BE2C (cell line): ENCODE results near the gene LOC128125822.

Experiments
- DNase-seq: peaks from one replicate; pipeline ENCODE4 v3.0.0-alpha.2; 2020
- H3K27me3 ChIP-seq: fragments of 250-450 bp; sonication (Bioruptor Pico); 2 replicates; pipeline ENCODE4 v1.5.1; 2020; ENCODE audit warnings: mild to moderate bottlenecking
- H3K36me3 ChIP-seq: fragments of 250-450 bp; sonication (Bioruptor Pico); 2 replicates; pipeline ENCODE4 v1.5.1; 2020; ENCODE audit warnings: mild to moderate bottlenecking
- H3K4me1 ChIP-seq: fragments of 250-450 bp; sonication (Bioruptor Pico); 2 replicates; pipeline ENCODE4 v1.5.1; 2020
- H3K4me3 ChIP-seq: 2 replicates; pipeline ENCODE4 v1.5.1; 2011; ENCODE audit warnings: low read depth, low read length
- H3K9me3 ChIP-seq: fragments of 250-450 bp; sonication (Bioruptor Pico); 2 replicates; pipeline ENCODE4 v1.5.1; 2020
- CTCF ChIP-seq: IDR thresholded peaks from 2 replicates; pipeline ENCODE4 v1.5.1; 2012; ENCODE audit warnings: mild to moderate bottlenecking, low read depth, low read length

Gene LOC128125822

GRCh38 chr6:63549076-63549475 lies 23.2 kb upstream of the LOC128125822 start:
- Histone ChIP-seq H3K4me1 (no peaks in the 10 kb centered on the region), H3K36me3 (no peaks in the 10 kb centered on the region), H3K27me3 (no peaks in the 10 kb centered on the region), H3K4me3 (no peak overlapping the region), H3K9me3 (no peaks in the 10 kb centered on the region)
- DNase-seq, result no peak
- no peak for TF ChIP-seq CTCF

GRCh38 chr6:63553208-63553607 lies 19.1 kb upstream of the LOC128125822 start:
- H3K9me3 ChIP-seq, result no peaks in the 10 kb centered on the region
- no peak for DNase-seq

GRCh38 chr6:63553900-63554299 lies 18.4 kb upstream of the LOC128125822 start:
- Histone ChIP-seq H3K4me3 (no peak overlapping the region), H3K4me1 (no peaks in the 10 kb centered on the region), H3K36me3 (no peaks in the 10 kb centered on the region), H3K9me3 (no peaks in the 10 kb centered on the region), H3K27me3 (no peaks in the 10 kb centered on the region; the same call in 1 of the 2 replicates)
- no peak for DNase-seq
- no peak for TF ChIP-seq CTCF

More at GRCh38 chr6:63553208-63553607, 19.1 kb upstream of the LOC128125822 start:
- Histone ChIP-seq H3K27me3 (no peaks in the 10 kb centered on the region; the same call in 1 of the 2 replicates), H3K36me3 (no peaks in the 10 kb centered on the region), H3K4me3 (no peak overlapping the region), H3K4me1 (no peaks in the 10 kb centered on the region)
- TF ChIP-seq CTCF, result no peak

- DNase-seq, result no peak
- Histone ChIP-seq H3K9me3 (no peaks in the 10 kb centered on the region), H3K36me3 (no peaks in the 10 kb centered on the region), H3K27me3 (no peaks in the 10 kb centered on the region; the same call in 1 of the 2 replicates), H3K4me3 (no peak overlapping the region), H3K4me1 (no peaks in the 10 kb centered on the region)
- TF ChIP-seq CTCF, result no peak
These were observed 17.5 kb upstream of the LOC128125822 start for GRCh38 chr6:63554782-63555181.

- no peak for DNase-seq
- Histone ChIP-seq H3K4me1 (no peaks in the 10 kb centered on the region), H3K27me3 (no peaks in the 10 kb centered on the region; the same call in 1 of the 2 replicates), H3K36me3 (no peaks in the 10 kb centered on the region), H3K9me3 (no peaks in the 10 kb centered on the region), H3K4me3 (no peak overlapping the region)
- no peak for TF ChIP-seq CTCF
These were observed 15.9 kb upstream of the LOC128125822 start for GRCh38 chr6:63556369-63556768.

- Histone ChIP-seq H3K4me3 (no peak overlapping the region), H3K27me3 (no peaks in the 10 kb centered on the region; the same call in 1 of the 2 replicates), H3K9me3 (no peaks in the 10 kb centered on the region), H3K4me1 (no peaks in the 10 kb centered on the region), H3K36me3 (no peaks in the 10 kb centered on the region)
- no peak for TF ChIP-seq CTCF
- no peak for DNase-seq
These were observed 14.0 kb upstream of the LOC128125822 start for GRCh38 chr6:63558278-63558677.
